Measurements from ENCODE around the gene LAMA1.
"Not testable (repeated sequence)": the region's sequence is repeated elsewhere in the genome, so short reads cannot be mapped to it uniquely, and the experiment has no call there.

Gene LAMA1

DNA sequence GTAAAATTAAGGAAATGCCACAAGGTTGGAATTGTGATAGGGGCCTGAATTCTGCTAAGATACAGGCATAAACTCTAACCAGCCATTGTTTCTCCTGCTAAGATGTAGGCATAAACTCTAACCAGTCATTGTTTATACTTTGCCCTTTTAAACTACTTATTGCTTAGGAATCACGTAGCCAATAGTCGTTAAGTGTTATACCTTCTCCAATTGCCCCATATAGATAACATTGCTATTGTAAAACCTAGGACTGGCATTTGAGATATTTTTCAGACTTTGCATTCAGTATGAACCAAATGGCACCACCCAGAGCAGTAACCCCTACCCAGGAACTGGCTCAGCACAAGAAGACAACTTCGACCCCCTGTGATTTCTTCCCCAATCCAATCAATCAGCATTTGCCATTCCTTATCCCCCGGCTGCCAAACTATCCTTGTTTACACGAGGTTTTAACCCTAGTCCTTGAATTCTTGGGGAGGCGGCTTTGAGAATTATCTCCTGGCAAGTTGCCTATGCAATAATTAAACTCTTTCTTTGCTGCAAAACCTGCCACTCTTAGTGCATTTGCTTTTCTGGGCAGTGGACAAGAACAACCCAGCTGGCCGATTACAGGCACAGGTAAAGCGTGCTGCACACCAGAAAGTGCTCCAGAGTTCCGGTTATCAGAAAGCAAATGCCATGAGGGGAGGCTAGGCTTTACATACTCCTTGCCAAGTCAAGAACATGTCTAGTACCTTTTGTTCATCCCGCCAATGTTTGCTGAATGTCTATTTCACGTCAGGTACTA lies 167.6 kb downstream of the LAMA1 start:
- no peak for DNase-seq (ENCODE audit: low spot score)

- DNase-seq (ENCODE audit: low spot score) = no peak
Measured at GRCh38 chr18:6948281-6949055, 169.1 kb downstream of the LAMA1 start.

DNA sequence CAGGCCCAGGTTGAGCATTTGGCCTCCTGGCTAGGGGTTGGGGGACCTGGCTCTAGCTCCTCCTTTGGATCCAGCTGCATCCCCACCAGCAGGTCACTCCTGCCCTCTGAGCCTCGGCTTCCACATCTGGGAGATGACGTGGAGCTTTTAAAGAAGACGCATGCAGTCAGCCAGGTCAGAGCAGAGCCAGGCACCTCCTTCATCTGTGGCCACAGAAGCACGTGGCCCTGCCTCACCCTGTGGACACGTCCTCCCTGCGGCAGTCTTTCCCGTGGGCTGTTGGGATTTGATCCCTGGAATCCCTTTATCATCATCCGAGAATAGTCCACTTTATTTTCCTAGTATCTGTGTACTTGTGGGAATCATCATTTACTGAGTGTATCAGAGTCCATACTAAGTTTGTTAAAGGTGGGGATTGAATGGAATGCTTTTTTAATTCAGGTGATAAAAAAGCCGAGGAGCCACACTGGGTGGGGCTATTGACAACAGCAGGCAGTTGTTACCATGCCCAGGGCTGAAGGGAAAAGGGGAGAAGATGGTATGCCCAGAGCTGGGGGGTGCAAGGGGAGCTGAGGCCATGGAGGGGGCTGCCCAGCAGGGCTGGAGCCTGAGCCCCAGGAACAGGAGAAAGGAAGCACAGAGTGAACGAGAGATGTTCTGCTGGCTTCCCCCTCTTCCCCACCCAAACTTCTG lies 170.1 kb downstream of the LAMA1 start:
- no peak for DNase-seq (ENCODE audit: low spot score)

GRCh38 chr18:6943143-6943542 lies 174.5 kb downstream of the LAMA1 start:
- DNase-seq (ENCODE audit: low spot score) = no peak

DNA sequence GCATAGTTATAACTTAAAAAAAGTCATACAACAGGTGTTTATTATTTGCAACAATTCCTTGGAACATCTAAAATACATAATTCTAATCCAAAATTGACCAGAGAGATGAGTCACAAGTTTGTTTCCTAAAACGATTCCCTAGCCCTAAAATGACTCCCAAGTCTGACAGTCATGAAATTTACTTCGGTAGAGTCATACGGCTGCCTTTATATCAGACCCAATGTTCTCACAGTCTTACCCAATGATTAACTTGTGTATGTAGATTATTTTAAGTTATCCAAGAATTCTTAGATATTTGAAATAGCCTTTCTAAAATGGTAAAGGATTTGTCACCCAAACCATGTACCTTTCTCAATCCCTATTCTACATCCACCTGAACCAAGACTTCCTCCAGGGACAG lies 174.9 kb downstream of the LAMA1 start:
- DNase-seq (ENCODE audit: low spot score) = no peak

DNA sequence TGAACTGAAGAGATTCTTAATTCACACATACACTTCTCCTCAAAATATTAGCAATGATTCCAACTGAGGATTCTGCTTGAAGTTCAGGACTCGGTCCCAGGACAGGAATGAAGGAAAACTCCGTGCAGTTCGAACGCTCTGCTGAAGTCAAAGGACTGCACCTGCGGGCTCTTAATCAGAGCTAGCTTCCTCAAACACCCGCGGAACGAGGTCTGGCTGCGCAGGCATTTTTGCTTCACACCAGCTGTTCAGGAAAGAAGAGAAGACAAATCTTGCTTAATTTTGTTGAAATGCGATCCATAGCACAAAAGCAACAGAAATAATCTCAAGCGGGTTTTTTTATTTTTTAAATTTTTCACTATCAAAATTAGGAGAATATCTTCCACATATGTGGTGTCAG lies 175.6 kb downstream of the LAMA1 start:
- no peak for DNase-seq (ENCODE audit: low spot score)

- no peak for DNase-seq (ENCODE audit: low spot score)
Measured at GRCh38 chr18:6940451-6940850, 177.1 kb downstream of the LAMA1 start.

DNA sequence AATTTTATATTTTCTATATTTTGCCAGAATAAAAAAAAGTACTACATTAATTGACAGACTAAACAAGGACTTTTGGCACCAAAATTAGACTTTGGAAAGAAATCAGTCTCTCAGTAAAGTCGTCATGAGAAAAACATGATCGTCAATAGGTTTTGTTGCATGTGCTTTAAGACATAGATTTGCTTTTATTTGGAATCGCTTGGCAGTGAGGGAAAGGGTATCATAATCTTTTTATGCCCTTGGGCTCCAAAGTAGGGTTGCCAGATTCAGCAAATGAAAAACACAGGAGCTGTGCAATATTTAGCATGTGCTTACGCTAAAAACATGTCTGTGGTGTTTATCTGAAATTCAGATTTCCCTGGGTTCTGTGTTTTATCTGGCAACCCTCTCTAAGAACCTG lies 177.6 kb downstream of the LAMA1 start:
- DNase-seq (ENCODE audit: low spot score) = no peak

GRCh38 chr18:6938403-6938802 lies 179.2 kb downstream of the LAMA1 start:
- not testable (repeated sequence) for DNase-seq (ENCODE audit: low spot score)

- DNase-seq (ENCODE audit: low spot score) = no peak
Measured at GRCh38 chr18:6938003-6938402, 179.6 kb downstream of the LAMA1 start.

- DNase-seq (ENCODE audit: low spot score) = no peak
Measured at GRCh38 chr18:6934859-6935258, 182.7 kb downstream of the LAMA1 start.

- DNase-seq (ENCODE audit: low spot score) = peak; percentile 63
Measured at GRCh38 chr18:6929370-6930102, 188.1 kb downstream of the LAMA1 start.

- no peak for DNase-seq (ENCODE audit: low spot score)
Measured at GRCh38 chr18:6928359-6928758, 189.2 kb downstream of the LAMA1 start.

GRCh38 chr18:6927153-6927552 lies 190.4 kb downstream of the LAMA1 start:
- DNase-seq (ENCODE audit: low spot score) = no peak

GRCh38 chr18:6923220-6923619 lies 194.4 kb downstream of the LAMA1 start:
- no peak for DNase-seq (ENCODE audit: low spot score)

DNA sequence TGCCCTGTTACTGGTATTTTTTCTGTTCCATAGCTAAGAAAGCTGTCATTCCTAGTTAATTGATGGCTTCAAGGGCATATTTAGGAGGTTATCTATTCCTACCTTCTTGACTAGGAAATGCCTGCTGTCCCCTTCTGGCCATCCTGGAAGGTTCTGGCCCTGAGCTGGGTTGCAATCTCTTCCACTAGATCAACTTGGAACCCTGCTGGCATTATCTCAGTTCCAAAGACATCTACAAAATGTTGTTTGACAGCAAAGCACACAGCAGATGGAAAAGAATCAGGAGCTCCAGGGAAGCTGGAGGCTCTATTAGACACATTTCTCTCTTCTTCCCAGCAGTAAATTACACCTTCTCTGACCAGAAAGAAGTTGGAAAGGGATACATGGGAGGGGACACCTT lies 196.0 kb downstream of the LAMA1 start:
- DNase-seq (ENCODE audit: low spot score) = no peak

GRCh38 chr18:6920099-6920955 lies 197.3 kb downstream of the LAMA1 start:
- peak; percentile 67 for DNase-seq (ENCODE audit: low spot score)

DNA sequence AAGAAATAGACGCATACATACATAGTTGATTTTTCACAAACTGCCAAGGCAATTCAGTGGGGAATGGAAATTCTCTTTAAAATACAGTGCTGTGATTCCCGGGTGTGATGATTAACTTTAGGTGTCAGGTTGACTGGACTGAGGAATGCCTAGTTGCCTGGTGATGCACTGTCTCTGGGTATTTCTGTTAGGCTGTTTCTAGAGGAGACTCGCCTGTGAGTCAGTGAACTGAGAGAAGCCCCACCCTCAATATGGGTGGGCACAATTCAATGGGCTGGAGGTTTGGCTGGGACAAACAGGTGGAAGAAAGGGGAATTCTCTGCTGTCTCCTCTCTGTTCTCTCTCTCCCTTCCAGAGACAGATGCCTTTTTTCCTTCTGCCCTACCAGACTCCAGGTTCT lies 200.5 kb downstream of the LAMA1 start:
- DNase-seq (ENCODE audit: low spot score) = no peak

GRCh38 chr18:6901286-6901926 lies 216.2 kb downstream of the LAMA1 start:
- no peak for DNase-seq (ENCODE audit: low spot score)

DNA sequence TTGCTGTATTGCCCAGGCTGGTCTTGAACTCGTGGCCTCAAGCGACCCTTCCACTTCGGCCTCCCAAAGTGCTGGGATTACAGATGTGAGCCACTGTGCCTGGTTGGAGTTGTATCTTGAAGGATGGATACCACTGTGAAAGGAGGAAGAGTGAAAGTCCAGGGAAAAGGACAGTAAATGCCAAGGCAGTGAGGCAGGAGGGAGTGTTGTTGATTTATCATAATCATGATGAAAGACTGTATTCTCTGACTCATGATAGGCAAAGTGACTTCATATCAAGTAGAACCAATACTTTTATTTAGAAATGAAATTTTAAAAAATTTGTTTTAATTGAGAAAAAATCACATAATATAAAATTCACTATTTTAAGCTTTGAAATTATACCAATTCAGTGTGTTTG lies 225.8 kb downstream of the LAMA1 start:
- no peak for DNase-seq (ENCODE audit: low spot score)
